ENCODE results near the gene GPATCH2.
"Not testable (repeated sequence)": the region's sequence is repeated elsewhere in the genome, so short reads cannot be mapped to it uniquely, and the experiment has no call there.

The GPATCH2 gene

GRCh38 chr1:217630711-217631591, at the start of gene GPATCH2, which contains the start of gene SPATA17:
GPATCH2 (minus strand) TSS chr1:217631090; CDS start chr1:217630971, 119 bp downstream.
SPATA17 (plus strand) TSS chr1:217631344; CDS start chr1:217631379, 35 bp downstream.
- DNase-seq = peak; percentile 57 to 93

- no peak for DNase-seq
These were observed 43.3 kb upstream of the GPATCH2 start for GRCh38 chr1:217674028-217674729.

DNA sequence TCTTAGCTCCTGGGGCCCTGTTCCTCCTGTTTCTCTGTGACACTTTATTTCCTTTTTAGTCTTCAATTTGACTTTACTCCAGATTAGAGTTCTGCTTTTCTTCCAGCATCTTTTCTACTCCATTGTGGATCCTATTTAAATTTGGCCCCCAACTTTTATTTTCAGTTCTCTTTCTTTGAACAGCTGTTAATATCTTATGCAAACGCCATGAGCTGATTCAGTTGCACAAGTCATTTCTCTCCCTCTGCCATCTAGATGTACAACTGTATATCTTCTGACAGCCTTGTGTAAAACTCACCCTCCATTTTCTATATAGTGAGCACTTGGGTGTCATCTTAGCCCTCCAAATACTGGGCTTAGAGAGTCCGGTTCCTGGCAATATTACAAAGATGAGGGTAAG, 42.5 kb upstream of the GPATCH2 start:
- no peak for DNase-seq

- DNase-seq = no peak
These were observed 37.6 kb upstream of the GPATCH2 start for GRCh38 chr1:217668351-217668940.

DNA sequence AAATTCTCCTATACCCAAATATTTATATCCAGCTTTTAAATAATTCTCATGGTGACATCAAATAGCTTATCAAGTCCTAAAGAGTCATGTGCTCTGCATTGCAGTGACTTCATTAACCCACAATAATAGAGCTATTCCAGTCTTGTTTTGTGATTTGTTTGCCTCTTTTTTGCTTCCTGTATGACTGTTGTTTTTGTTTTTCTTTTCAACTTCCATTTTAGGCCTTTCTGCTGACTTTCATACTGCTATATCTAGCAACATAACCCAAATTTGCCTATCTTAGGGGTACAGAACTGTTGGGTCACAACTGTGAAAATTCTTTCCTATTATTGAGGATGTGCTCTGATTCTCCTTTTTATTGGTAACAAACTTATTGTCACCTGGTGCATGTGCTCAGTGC, 30.5 kb upstream of the GPATCH2 start:
- DNase-seq = no peak

DNA sequence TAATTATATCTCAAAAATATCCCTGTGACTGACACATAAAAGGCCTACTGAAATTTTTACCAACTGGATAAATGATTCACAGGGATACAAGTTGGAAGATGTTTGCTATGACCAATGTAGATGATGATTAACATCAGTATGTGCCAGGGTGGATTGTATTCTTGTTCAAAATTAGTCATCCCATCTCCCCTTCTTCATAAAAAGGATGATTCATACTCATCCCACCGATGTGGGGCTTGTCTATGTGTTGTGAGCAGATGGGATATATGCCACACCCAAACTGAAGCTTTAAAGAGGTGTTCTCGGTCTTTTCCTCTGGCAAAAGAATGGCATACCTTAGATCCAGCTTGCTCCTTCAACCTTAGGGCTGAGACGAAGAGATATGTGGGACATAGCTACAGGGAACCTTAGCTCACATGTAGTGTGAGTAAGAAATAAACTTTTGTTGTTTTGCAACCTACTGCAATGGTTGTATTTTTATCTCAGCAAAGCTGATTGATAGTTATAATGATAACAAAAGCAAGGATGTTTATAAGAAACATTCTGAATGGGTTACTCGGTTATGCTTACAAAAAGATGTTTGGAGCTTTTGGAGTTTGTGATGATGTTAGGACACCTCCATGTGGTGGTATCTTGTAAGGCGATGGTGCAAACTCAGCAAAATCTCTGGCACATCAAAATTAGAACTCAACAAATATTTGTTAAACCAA, 29.6 kb upstream of the GPATCH2 start:
- no peak for DNase-seq

GRCh38 chr1:217650674-217651073, 19.8 kb upstream of the GPATCH2 start:
- DNase-seq = no peak

DNA sequence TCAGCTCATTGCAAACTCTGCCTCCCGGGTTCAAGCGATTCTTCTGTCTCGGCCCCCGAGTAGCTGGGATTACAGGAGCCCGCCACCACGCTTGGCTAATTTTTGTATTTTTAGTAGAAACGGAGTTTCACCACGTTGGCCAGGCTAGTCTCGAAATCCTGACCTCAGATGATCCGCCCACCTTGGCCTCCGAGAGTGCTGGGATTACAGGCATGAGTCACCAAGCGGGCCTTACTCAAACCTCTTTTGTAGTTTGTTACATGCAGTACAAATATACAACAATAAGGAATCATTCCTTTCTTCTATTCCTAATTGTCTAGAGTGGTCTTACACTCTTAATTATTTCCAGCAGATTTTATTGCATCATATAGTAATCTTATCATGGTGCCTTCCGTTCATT, 16.9 kb upstream of the GPATCH2 start:
- DNase-seq = no peak

DNA sequence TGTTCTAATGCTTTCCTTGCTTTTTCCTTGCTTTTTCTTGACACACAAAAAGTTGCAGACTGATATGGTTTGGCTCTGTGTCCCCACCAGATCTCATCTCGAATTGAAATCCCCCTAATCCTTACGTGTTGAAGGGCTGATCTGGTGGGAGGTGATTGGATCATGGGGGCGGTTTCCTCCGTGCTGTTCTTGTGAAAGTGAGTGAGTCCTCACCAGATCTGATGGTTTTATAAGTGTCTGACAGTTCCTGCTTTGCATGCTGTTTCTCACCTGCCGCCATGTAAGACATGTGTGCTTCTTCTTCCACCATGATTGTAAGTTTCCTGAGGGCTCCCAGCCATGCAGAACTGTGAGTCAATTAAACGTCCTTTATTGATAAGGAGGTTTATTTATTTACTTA, 11.6 kb upstream of the GPATCH2 start:
- DNase-seq = no peak

DNA sequence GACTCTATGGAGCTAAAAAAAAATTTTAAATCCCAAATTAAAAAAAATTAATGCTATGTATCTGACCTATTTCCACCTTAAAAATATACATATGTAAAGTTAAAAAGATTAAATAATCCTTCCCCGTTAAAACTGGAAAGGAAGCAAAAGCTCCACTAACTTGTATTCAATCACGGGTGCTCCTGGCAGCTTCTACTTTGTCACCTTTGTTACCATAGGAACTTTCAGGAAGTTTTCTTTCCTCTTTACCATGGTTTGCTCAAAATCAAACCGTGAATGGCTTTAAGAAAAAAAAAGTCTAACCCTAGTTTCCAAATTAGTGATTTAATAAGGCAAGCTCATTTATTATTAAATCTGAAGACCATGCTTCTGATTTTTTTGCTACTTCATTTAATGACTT, 3.5 kb downstream of the GPATCH2 start:
- DNase-seq = no peak

- DNase-seq = no peak
These were observed 4.6 kb downstream of the GPATCH2 start for GRCh38 chr1:217626321-217626720.

DNA sequence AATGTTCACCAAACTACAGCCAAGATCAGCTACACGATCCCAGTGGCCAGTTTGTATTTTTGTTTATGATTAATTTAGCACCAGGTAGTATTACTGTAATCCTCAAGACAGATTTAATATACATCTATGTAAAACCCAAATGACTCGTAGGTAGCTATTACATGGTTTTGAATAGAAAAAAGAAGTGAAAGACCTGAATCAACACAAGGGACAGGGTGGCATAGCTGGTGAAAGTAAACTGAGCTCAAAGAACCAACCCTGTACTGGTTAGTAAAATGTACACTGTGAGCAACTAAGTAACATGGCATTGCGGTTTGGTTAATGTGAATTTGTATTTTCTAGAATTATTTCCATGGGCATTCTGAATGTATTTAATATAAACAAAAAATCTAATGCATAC, 8.8 kb downstream of the GPATCH2 start:
- DNase-seq = no peak

- no peak for DNase-seq
These were observed 10.1 kb downstream of the GPATCH2 start for GRCh38 chr1:217620814-217621213.

DNA sequence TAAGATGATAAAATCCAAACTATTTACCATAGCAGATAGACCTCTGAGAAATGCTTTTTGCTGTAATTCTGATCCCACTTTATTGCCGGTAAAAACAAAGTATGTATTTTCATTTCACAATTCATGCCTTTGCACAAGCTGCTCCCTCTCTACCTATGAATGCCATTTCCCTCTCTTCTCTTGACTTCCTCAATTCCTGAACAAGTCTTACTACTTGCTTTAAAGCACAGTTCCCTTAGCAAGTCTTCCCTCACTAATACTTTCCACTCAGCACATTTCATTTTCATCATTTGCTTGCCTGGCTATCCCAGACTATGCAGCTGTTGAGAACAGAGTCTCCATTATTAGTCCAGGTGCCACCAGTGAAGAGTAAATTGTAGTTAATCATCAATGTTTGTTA, 13.8 kb downstream of the GPATCH2 start:
- DNase-seq = no peak

- no peak for DNase-seq
These were observed 16.6 kb downstream of the GPATCH2 start for GRCh38 chr1:217614200-217614712.

- DNase-seq = no peak
These were observed 25.5 kb downstream of the GPATCH2 start for GRCh38 chr1:217605390-217605789.

- no peak for DNase-seq
These were observed 28.5 kb downstream of the GPATCH2 start for GRCh38 chr1:217602380-217602779.

DNA sequence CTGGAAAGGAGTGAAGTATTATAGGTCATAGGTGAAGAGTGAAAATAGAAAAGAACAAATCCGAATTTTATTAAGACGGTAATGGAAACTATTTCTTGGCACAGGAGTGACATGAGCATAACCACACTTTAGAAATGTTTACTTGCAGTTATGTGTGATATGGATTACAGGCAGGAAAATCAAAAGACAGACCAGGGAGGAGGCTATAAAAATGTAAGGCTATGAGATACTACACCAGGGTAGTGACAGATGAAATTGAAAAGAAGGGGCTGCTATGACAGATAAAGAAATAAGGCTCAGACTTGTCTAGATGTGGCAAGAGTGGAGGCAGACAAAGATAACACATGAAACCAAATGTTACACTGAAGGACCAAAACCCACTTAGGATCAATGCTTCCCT, 31.7 kb downstream of the GPATCH2 start:
- DNase-seq = no peak

- no peak for DNase-seq
These were observed 40.3 kb downstream of the GPATCH2 start for GRCh38 chr1:217590598-217590997.

GRCh38 chr1:217586586-217586985, 44.3 kb downstream of the GPATCH2 start:
- DNase-seq = no peak

- DNase-seq = no peak
These were observed 45.3 kb downstream of the GPATCH2 start for GRCh38 chr1:217585577-217585976.

DNA sequence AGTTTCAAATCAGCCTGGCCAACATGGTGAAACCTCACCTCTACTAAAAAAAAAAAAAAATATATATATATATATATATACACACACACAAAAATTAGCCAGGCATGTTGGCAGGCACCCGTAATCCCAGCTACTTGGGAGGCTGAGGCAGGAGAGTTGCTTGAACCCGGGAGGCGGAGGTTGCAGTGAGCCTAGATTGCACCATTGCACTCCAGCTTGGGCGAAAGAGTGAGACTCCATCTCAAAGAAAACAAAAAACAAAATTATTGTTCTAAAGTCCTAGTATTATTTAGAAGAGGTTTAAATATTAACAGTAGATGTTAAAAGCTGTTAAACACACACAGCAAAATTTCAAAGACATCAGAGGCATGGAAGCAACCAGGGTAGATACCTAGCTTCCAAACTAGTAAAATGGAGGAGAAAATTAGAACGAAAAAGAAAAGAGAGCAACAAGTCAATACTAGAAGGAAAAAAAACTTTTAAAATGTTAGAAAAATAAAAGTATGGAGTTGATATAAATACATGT, 46.5 kb downstream of the GPATCH2 start:
- DNase-seq = not testable (repeated sequence)

DNA sequence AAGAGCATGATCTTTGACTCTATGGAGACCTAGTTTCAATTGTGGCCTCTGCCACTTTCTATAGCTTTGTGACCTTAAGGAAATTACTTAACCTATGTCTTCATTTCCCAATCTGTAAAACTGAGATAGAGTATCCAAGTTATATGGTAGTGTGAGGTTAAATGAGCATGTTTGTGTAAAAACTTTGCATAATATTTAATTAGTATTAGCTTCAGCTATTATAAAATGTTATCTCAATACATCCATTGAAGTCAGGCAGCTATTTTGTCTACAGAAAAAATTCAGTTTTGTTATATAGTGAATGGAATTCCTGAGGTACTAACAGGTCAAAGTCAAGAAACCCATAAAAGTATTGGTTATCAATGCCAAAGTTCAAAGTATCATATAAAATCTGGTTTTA, 53.6 kb downstream of the GPATCH2 start:
- no peak for DNase-seq
